ENCODE data around the gene TBC1D26.

DNA sequence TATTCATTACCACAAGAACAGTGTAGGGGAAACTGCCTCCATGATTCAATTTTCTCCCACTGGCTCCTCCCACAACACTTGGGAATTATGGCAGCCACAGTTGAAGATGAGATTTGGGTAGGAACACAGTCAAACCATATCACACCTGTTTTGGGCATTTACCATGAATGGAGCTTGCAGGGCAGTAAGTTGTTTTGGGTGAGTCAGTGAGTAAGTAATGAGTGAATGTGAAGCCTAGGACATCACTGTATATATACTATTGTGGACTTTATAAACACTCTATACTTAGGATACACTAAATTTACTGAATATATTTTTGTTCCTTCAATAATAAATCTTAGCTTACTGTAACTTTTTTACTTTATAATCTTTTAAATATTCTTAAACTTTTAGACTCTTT is 48.1 kb downstream of the TBC1D26 start:
- TF ChIP-seq, protein P1, sequence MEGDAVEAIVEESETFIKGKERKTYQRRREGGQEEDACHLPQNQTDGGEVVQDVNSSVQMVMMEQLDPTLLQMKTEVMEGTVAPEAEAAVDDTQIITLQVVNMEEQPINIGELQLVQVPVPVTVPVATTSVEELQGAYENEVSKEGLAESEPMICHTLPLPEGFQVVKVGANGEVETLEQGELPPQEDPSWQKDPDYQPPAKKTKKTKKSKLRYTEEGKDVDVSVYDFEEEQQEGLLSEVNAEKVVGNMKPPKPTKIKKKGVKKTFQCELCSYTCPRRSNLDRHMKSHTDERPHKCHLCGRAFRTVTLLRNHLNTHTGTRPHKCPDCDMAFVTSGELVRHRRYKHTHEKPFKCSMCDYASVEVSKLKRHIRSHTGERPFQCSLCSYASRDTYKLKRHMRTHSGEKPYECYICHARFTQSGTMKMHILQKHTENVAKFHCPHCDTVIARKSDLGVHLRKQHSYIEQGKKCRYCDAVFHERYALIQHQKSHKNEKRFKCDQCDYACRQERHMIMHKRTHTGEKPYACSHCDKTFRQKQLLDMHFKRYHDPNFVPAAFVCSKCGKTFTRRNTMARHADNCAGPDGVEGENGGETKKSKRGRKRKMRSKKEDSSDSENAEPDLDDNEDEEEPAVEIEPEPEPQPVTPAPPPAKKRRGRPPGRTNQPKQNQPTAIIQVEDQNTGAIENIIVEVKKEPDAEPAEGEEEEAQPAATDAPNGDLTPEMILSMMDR (IDR thresholded peaks at IDR 0.05) = no peak
- TF ChIP-seq POLR2A (IDR thresholded peaks at IDR 0.05) = no peak
